Temporal lobe (tissue), 1 donor: ENCODE results near the gene KCNE4. TPM values are rescaled to one million over a fixed set of nuclear protein-coding genes. Genes with fewer than 3 reads are reported as not detected.

Experiments
- total RNA-seq: library from RNA; depleted of rRNA; stranded (reverse); fragments of >200 nt; gene quantifications from one replicate; pipeline ENCODE4 v1.2.3, GENCODE V29; 2014

KCNE4 gene
- total RNA-seq, 1 donor from 2014 or later, result 2.5 TPM

Other genes starting within 250 kb of the KCNE4 start
- gene ACSL3, start 191.2 kb upstream of the KCNE4 start, total RNA-seq, result 145 TPM